HG03196 (cell line): ENCODE data around the gene MEG3.
"Not testable (repeated sequence)": the region's sequence is repeated elsewhere in the genome, so short reads cannot be mapped to it uniquely, and the experiment has no call there.

Experiments used
- ATAC-seq: cut with Tn5 transposase; IDR thresholded peaks from one replicate; pipeline ENCODE4 v1.9.1; 2021; ENCODE audit not compliant: unreplicated experiment

The MEG3 gene

GRCh38 chr14:100788517-100788916, 37.4 kb upstream of the MEG3 start:
- ATAC-seq = no peak

- no peak for ATAC-seq
Measured at GRCh38 chr14:100788942-100789341, 37.0 kb upstream of the MEG3 start.

GRCh38 chr14:100789460-100790417, 36.2 kb upstream of the MEG3 start:
- ATAC-seq = no peak

GRCh38 chr14:100790502-100791347, 35.2 kb upstream of the MEG3 start:
- ATAC-seq = no peak

- ATAC-seq = no peak
Measured at GRCh38 chr14:100791348-100791735, 34.6 kb upstream of the MEG3 start.

- ATAC-seq = no peak
Measured at GRCh38 chr14:100791995-100792394, 33.9 kb upstream of the MEG3 start.

- ATAC-seq = no peak
Measured at GRCh38 chr14:100796946-100797345, 29.0 kb upstream of the MEG3 start.

- no peak for ATAC-seq
Measured at GRCh38 chr14:100800041-100800440, 25.9 kb upstream of the MEG3 start.

- ATAC-seq = not testable (repeated sequence)
Measured at GRCh38 chr14:100801433-100801832, 24.5 kb upstream of the MEG3 start.

- no peak for ATAC-seq
Measured at GRCh38 chr14:100802179-100802578, 23.7 kb upstream of the MEG3 start.

- ATAC-seq = no peak
Measured at GRCh38 chr14:100802766-100803165, 23.2 kb upstream of the MEG3 start.

- ATAC-seq = no peak
Measured at GRCh38 chr14:100803226-100803625, 22.7 kb upstream of the MEG3 start.

GRCh38 chr14:100803676-100804075, 22.2 kb upstream of the MEG3 start:
- no peak for ATAC-seq

- no peak for ATAC-seq
Measured at GRCh38 chr14:100804138-100804537, 21.8 kb upstream of the MEG3 start.

GRCh38 chr14:100804558-100805309, 21.2 kb upstream of the MEG3 start:
- no peak for ATAC-seq

- no peak for ATAC-seq
Measured at GRCh38 chr14:100806386-100806785, 19.5 kb upstream of the MEG3 start.

- no peak for ATAC-seq
Measured at GRCh38 chr14:100807496-100807895, 18.4 kb upstream of the MEG3 start.

- ATAC-seq = no peak
Measured at GRCh38 chr14:100807979-100808734, 17.8 kb upstream of the MEG3 start.

GRCh38 chr14:100810435-100810834, 15.5 kb upstream of the MEG3 start:
- no peak for ATAC-seq

GRCh38 chr14:100810861-100811461, 15.0 kb upstream of the MEG3 start:
- ATAC-seq = no peak
